K562 treated with DMSO at 1 percent for 48 hours (cell line): ENCODE results near the gene ANKRD49. TPM values are rescaled to one million over a fixed set of nuclear protein-coding genes. Genes with fewer than 3 reads are reported as not detected.

Experiments used
- total RNA-seq: library from RNA; unstranded; fragments of 300-600 nt; gene quantifications from 2 replicates; pipeline ENCODE4 v1.2.3, GENCODE V29; 2022; ENCODE audit warnings: low replicate concordance; ENCODE audit errors: extremely low read depth

ANKRD49 gene, protein sequence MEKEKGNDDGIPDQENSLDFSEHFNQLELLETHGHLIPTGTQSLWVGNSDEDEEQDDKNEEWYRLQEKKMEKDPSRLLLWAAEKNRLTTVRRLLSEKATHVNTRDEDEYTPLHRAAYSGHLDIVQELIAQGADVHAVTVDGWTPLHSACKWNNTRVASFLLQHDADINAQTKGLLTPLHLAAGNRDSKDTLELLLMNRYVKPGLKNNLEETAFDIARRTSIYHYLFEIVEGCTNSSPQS
- not detected in 2 replicates for total RNA-seq

DNA sequence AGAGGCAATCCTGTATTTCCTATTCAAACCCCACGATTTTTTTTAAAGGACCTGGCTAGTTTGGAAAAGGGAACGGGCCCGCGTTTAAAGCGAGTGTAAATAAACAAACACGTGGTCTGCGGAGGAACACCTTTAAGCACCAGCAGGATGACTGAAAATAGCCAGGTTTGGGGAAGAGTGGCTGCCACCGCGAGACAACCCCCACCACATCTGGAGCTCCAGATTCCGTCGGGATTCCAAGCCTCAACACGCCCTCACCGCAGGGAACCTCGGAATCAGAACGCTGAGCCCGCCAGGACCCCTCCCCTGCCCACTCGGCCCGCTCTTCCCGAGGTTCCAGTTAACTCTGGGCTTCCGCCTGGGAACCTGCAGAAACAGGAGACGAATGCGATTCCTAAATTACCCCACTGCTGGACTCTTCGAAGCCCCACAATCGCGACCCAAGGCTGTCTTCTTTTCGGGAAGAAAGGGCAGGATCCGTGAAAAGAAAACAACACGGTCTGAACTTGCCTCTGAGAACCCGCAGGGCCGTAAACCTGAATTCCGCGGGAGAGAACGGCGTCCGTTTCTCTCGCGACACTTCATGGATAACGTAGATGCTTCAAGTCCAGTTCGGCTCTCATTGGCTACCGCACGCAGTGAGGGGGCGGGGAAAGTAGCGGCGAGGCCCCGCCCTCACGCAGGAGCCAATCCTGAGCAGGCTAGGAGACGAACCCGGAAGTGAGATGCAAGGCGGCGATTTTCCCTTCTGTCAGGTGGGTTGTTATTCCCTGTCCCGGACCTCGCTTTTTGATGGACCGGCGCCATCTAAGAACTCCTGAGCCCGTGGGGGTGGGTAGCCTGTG, at the start of gene ANKRD49, which contains the start of gene MRE11:
TSS of gene ANKRD49 (plus strand) at position 704 of the 845 bp plus-strand sequence. CDS start 2,710 bp downstream, outside the sequence.
TSS of gene MRE11 (minus strand) at position 564 of the 845 bp plus-strand sequence. CDS start 1,043 bp downstream, outside the sequence.

DNA sequence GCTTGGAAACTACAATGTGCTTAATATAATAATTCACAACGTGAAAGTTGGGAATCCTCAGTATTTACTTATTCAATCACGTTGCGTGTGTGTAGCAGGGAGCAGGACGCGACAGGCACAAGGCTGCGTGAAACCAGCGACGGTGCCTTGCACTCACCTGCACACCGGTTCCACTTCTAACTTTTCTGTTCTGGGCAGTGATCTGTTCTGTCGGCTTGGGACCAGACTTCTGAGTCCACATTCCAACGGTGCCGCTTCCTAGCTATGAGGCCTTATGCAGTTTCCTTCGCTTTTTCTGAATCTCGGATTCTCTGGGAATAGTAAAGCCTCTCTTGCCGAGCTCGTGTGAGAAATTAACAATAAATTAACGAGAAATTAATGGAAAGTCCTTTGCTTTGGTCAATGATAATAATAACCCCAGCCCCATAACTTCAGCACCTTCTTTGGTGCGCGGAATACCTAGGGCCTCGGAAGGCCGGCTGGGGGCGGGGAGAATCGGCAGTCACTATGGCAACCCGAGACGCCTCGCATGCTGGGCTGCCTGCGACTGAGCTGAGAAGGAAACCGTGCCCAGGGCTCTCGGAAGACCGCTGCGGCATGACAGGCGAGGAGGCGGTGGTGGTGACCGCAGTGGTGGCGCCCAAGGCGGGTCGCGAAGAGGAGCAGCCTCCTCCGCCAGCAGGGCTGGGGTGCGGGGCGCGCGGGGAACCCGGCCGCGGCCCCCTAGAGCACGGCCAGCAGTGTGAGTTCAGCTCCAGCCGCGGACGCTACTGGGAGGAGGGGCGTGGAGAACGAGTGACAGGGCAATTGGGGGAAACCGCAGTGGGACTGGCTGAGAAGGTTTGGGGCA, 18.4 kb downstream of the ANKRD49 start, which contains the start of gene C11orf97:
TSS of gene C11orf97 (plus strand) at position 530 of the 850 bp plus-strand sequence. CDS start at position 598, 68 bp downstream.

DNA sequence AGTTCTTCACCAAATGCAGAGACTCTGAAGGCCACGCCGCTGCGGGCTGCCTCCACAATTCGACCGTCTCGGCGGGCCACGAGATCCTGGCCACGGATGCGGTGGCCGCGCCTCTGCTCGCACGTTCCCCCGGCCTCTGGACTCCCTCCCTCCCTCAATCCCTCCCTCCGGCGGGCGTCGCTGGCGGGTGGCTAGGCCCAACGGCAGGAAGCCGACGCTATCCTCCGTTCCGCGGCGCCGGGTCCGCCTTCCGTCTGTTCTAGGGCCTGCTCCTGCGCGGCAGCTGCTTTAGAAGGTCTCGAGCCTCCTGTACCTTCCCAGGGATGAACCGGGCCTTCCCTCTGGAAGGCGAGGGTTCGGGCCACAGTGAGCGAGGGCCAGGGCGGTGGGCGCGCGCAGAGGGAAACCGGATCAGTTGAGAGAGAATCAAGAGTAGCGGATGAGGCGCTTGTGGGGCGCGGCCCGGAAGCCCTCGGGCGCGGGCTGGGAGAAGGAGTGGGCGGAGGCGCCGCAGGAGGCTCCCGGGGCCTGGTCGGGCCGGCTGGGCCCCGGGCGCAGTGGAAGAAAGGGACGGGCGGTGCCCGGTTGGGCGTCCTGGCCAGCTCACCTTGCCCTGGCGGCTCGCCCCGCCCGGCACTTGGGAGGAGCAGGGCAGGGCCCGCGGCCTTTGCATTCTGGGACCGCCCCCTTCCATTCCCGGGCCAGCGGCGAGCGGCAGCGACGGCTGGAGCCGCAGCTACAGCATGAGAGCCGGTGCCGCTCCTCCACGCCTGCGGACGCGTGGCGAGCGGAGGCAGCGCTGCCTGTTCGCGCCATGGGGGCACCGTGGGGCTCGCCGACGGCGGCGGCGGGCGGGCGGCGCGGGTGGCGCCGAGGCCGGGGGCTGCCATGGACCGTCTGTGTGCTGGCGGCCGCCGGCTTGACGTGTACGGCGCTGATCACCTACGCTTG, 50.2 kb downstream of the ANKRD49 start, which contains the start of gene FUT4:
TSS of gene FUT4 (plus strand) at position 227 of the 951 bp plus-strand sequence. CDS start at position 440, 213 bp downstream.

Other genes with a start within 250 kb of the ANKRD49 start
- gene IZUMO1R, start 189.4 kb upstream of the ANKRD49 start, total RNA-seq = not detected in 2 replicates
- not detected in 2 replicates for gene GPR83, start 92.6 kb upstream of the ANKRD49 start, total RNA-seq
- not detected in 2 replicates for gene MRE11, start 140 bp upstream of the ANKRD49 start, total RNA-seq
- not detected in 2 replicates for gene C11orf97, start 18.5 kb downstream of the ANKRD49 start, total RNA-seq
- not detected in 2 replicates for gene FUT4, start 49.9 kb downstream of the ANKRD49 start, total RNA-seq
- gene PIWIL4, start 73.4 kb downstream of the ANKRD49 start, total RNA-seq = not detected in 2 replicates